ENCODE measurements around the gene BCL7B.

BCL7B gene

GRCh38 chr7:73565675-73566340, 8.3 kb upstream of the BCL7B start:
- Histone ChIP-seq H3K4me2 (ENCODE audit: low read depth, low read length, poor library complexity, severe bottlenecking) (peak overlapping the region; percentile 34), H3K9me3 (ENCODE audit: insufficient read depth, low read length) (no peaks in the 10 kb centered on the region), H4K20me1 (ENCODE audit: low read depth, low read length) (no peaks in the 10 kb centered on the region), H3K79me2 (ENCODE audit: insufficient read depth, low read length) (no peaks in the 10 kb centered on the region), H3K36me3 (ENCODE audit: low read length) (no peaks in the 10 kb centered on the region), H3K9me2 (replicated peaks; ENCODE audit: insufficient read depth, low read length) (no peaks in the 10 kb centered on the region), H2AFZ (ENCODE audit: low read depth, low read length, severe bottlenecking) (no peak overlapping the region), H3K27ac (ENCODE audit: low read depth, low read length) (no peak overlapping the region), H3K4me3 (ENCODE audit: insufficient read depth, low read length, poor library complexity, severe bottlenecking) (no peak overlapping the region), H3K27me3 (ENCODE audit: low read length) (no peaks in the 10 kb centered on the region), H3K9ac (ENCODE audit: low read length) (no peak overlapping the region), H3F3A (ENCODE audit: insufficient read depth) (no peaks in the 10 kb centered on the region)
- TF ChIP-seq CTCF (IDR thresholded peaks at IDR 0.05; ENCODE audit: insufficient read depth, low read length, poor library complexity, severe bottlenecking) (no peak), EZH2phosphoT487 (conservative IDR thresholded peaks at IDR 0.05; ENCODE audit: low read length) (no peak)

- Histone ChIP-seq H3K9ac (ENCODE audit: low read length) (no peak overlapping the region), H3K36me3 (ENCODE audit: low read length) (no peaks in the 10 kb centered on the region), H3K9me2 (replicated peaks; ENCODE audit: insufficient read depth, low read length) (no peaks in the 10 kb centered on the region), H2AFZ (ENCODE audit: low read depth, low read length, severe bottlenecking) (no peak overlapping the region), H3K27ac (ENCODE audit: low read depth, low read length) (no peak overlapping the region), H3K79me2 (ENCODE audit: insufficient read depth, low read length) (peaks cover 17% of the 10 kb centered on the region), H3K4me3 (ENCODE audit: insufficient read depth, low read length, poor library complexity, severe bottlenecking) (no peak overlapping the region), H3K9me3 (ENCODE audit: insufficient read depth, low read length) (no peaks in the 10 kb centered on the region), H3K4me2 (ENCODE audit: low read depth, low read length, poor library complexity, severe bottlenecking) (no peak overlapping the region), H4K20me1 (ENCODE audit: low read depth, low read length) (no peaks in the 10 kb centered on the region), H3K27me3 (ENCODE audit: low read length) (no peaks in the 10 kb centered on the region), H3F3A (ENCODE audit: insufficient read depth) (no peaks in the 10 kb centered on the region)
- TF ChIP-seq CTCF (IDR thresholded peaks at IDR 0.05; ENCODE audit: insufficient read depth, low read length, poor library complexity, severe bottlenecking) (no peak), EZH2phosphoT487 (conservative IDR thresholded peaks at IDR 0.05; ENCODE audit: low read length) (no peak)
Measured at GRCh38 chr7:73560109-73560835, 2.8 kb upstream of the BCL7B start.

- Histone ChIP-seq H3K4me3 (ENCODE audit: insufficient read depth, low read length, poor library complexity, severe bottlenecking) (peak overlapping the region; percentile 91), H3K9me2 (replicated peaks; ENCODE audit: insufficient read depth, low read length) (no peaks in the 10 kb centered on the region), H4K20me1 (ENCODE audit: low read depth, low read length) (no peaks in the 10 kb centered on the region; the same call in 1 of the 2 replicates), H3K4me2 (ENCODE audit: low read depth, low read length, poor library complexity, severe bottlenecking) (peak overlapping the region; percentile 75), H3K9ac (ENCODE audit: low read length) (peak overlapping the region; percentile 79), H3K27ac (ENCODE audit: low read depth, low read length) (peak overlapping the region; percentile 85), H3K79me2 (ENCODE audit: insufficient read depth, low read length) (peaks cover 50% of the 10 kb centered on the region), H2AFZ (ENCODE audit: low read depth, low read length, severe bottlenecking) (peak overlapping the region; percentile 76), H3K36me3 (ENCODE audit: low read length) (no peaks in the 10 kb centered on the region), H3F3A (ENCODE audit: insufficient read depth) (no peaks in the 10 kb centered on the region), H3K9me3 (ENCODE audit: insufficient read depth, low read length) (no peaks in the 10 kb centered on the region), H3K27me3 (ENCODE audit: low read length) (no peaks in the 10 kb centered on the region)
- TF ChIP-seq EZH2phosphoT487 (conservative IDR thresholded peaks at IDR 0.05; ENCODE audit: low read length) (no peak), CTCF (IDR thresholded peaks at IDR 0.05; ENCODE audit: insufficient read depth, low read length, poor library complexity, severe bottlenecking) (no peak)
Measured at GRCh38 chr7:73557108-73557396, 438 bp downstream of the BCL7B start.
